Measurements from ENCODE around the gene LEUTX.

DNA sequence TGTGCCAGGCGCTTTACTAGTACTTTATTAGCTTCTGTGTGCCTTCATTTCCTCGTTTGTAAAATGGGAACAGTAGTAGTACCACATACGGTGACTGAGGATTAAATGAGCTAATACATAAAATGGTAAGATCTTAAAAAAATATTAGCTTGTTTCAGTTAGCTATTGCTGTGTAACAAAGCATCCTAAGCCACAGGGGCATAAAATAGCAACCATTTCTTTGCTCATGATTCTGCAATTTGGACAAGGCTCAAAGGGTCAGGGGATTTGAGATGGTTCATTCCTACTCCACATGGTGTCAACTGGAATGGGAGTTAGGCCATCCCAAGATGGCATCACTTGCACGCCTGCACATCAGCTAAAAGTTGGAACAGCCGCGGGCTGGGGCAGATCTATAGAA lies 42.0 kb downstream of the LEUTX start:
- no peak for TF ChIP-seq POLR2A (IDR thresholded peaks at IDR 0.05; ENCODE audit: low read depth, low read length)
- no peak for TF ChIP-seq POLR2AphosphoS5 (IDR thresholded peaks at IDR 0.05; ENCODE audit: low read depth, low read length)
- no peak for TF ChIP-seq TAF1 (IDR thresholded peaks at IDR 0.05; ENCODE audit: borderline replicate concordance, low read depth, low read length)

Data from GM12892 (cell line).